Mucosa of descending colon (tissue), 3 donors: Measurements from ENCODE around the gene ARHGEF16. TPM values are rescaled to one million over a fixed set of nuclear protein-coding genes. Genes with fewer than 3 reads are reported as not detected.

Experiments
- ATAC-seq: fragments of 200-7000 bp; cut with Tn5 transposase; one replicate; pipeline ENCODE4 v1.9.1; 2020; ENCODE audit warnings: mild to moderate bottlenecking, moderate library complexity
- DNase-seq, 3 donors: peaks; one replicate each; pipeline ENCODE4 v3.0.0-alpha.2; 2020
- H3K36me3 ChIP-seq: fragments of 200-600 bp; one replicate; pipeline ENCODE4 v1.8.0; 2021; ENCODE audit warnings: low read depth, mild to moderate bottlenecking
- H3K4me1 ChIP-seq: fragments of 200-600 bp; one replicate; pipeline ENCODE4 v1.8.0; 2021; ENCODE audit warnings: low read depth, mild to moderate bottlenecking
- H3K4me3 ChIP-seq: fragments of 200-600 bp; one replicate; pipeline ENCODE4 v1.8.0; 2021; ENCODE audit warnings: mild to moderate bottlenecking
- H3K9me3 ChIP-seq: fragments of 200-600 bp; one replicate; pipeline ENCODE4 v1.8.0; 2021; ENCODE audit warnings: mild to moderate bottlenecking
- CTCF ChIP-seq: fragments of 200-600 bp; IDR thresholded peaks from one replicate; pipeline ENCODE4 v1.8.0; 2022; ENCODE audit warnings: antibody characterized with exemption, mild to moderate bottlenecking
- intact Hi-C, 2 donors: fragments of 100-400 bp; cut with DNase I in 1 of 2; cut with micrococcal nuclease in 1 of 2; formaldehyde crosslinking; loops; one replicate each; pipeline versions ENCODE4 v1.11.0 to v1.11.1; 2022; cut with DNase I, micrococcal nuclease
- total RNA-seq, 3 donors: library from RNA; stranded (reverse); fragmentation: NEBNext Ultra II Directional in 2 of 3; extraction: Animal tissue kit (Norgen Biotek cat#: 25700) in 2 of 3; gene quantifications; one replicate each; pipeline versions ENCODE4 v1.2.1 to v1.2.4, GENCODE V29; 2021 to 2023
- donor health status: DM: no; HTN: no; CAD: no; lungs with moderate emphysema.
- donor health status: DM: no; HTN: no; CAD: no.
- donor health status: DM: no; HTN: yes; CAD: no.

Gene ARHGEF16
- total RNA-seq, 3 donors from 2014 or later: 51.2 to 101 (median 90.2) TPM

- H3K4me1 ChIP-seq: no peaks in the 10 kb centered on the region
- H3K4me3 ChIP-seq: no peak overlapping the region
- ATAC-seq (no peak), DNase-seq (peak in 1 of 3 donors; percentile 31)
- no peak for TF ChIP-seq CTCF
- no peaks in the 10 kb centered on the region for H3K36me3 ChIP-seq
- intact Hi-C loops: no loop called here
- no peaks in the 10 kb centered on the region for H3K9me3 ChIP-seq
Measured at GRCh38 chr1:3432306-3432705, 22.2 kb upstream of the ARHGEF16 start.

- intact Hi-C loops: no loop called here
- Histone ChIP-seq H3K4me3 (no peak overlapping the region), H3K9me3 (no peaks in the 10 kb centered on the region), H3K36me3 (no peaks in the 10 kb centered on the region), H3K4me1 (no peaks in the 10 kb centered on the region)
- ATAC-seq (no peak), DNase-seq (peak in 1 of 3 donors; percentile 38)
- TF ChIP-seq CTCF: no peak
Measured at GRCh38 chr1:3433076-3433475, 21.4 kb upstream of the ARHGEF16 start.

GRCh38 chr1:3433596-3434320, 20.7 kb upstream of the ARHGEF16 start:
- H3K9me3 ChIP-seq: no peaks in the 10 kb centered on the region
- intact Hi-C loops: no loop called here
- no peak for TF ChIP-seq CTCF
- ATAC-seq: no peak
- no peak overlapping the region for H3K4me3 ChIP-seq
- DNase-seq: peak in 1 of 3 donors; percentile 39
- H3K4me1 ChIP-seq: no peaks in the 10 kb centered on the region
- H3K36me3 ChIP-seq: no peaks in the 10 kb centered on the region

GRCh38 chr1:3434406-3435110, 19.9 kb upstream of the ARHGEF16 start:
- no peak for TF ChIP-seq CTCF
- ATAC-seq (no peak), DNase-seq (peak in 1 of 3 donors; percentile 35)
- intact Hi-C loops: no loop called here
- H3K36me3 ChIP-seq: no peaks in the 10 kb centered on the region
- no peaks in the 10 kb centered on the region for H3K9me3 ChIP-seq
- H3K4me3 ChIP-seq: no peak overlapping the region
- H3K4me1 ChIP-seq: no peaks in the 10 kb centered on the region

GRCh38 chr1:3435666-3436065, 18.8 kb upstream of the ARHGEF16 start:
- no peak for TF ChIP-seq CTCF
- no peak for ATAC-seq
- intact Hi-C loops: no loop called here

More at GRCh38 chr1:3435666-3436065, 18.8 kb upstream of the ARHGEF16 start:
- no peaks in the 10 kb centered on the region for H3K4me1 ChIP-seq
- H3K36me3 ChIP-seq: no peaks in the 10 kb centered on the region
- H3K9me3 ChIP-seq: no peaks in the 10 kb centered on the region
- peak in 1 of 3 donors; percentile 27 for DNase-seq
- no peak overlapping the region for H3K4me3 ChIP-seq
